Cerebellar nuclear complex (tissue), 1 donor: ENCODE measurements around the gene HOXB8.

Experiments used
- DNase-seq, 2 experiments: peaks; one replicate each; lab custom pipeline; 2025; lab: John Stamatoyannopoulos, UW

The HOXB8 gene

DNA sequence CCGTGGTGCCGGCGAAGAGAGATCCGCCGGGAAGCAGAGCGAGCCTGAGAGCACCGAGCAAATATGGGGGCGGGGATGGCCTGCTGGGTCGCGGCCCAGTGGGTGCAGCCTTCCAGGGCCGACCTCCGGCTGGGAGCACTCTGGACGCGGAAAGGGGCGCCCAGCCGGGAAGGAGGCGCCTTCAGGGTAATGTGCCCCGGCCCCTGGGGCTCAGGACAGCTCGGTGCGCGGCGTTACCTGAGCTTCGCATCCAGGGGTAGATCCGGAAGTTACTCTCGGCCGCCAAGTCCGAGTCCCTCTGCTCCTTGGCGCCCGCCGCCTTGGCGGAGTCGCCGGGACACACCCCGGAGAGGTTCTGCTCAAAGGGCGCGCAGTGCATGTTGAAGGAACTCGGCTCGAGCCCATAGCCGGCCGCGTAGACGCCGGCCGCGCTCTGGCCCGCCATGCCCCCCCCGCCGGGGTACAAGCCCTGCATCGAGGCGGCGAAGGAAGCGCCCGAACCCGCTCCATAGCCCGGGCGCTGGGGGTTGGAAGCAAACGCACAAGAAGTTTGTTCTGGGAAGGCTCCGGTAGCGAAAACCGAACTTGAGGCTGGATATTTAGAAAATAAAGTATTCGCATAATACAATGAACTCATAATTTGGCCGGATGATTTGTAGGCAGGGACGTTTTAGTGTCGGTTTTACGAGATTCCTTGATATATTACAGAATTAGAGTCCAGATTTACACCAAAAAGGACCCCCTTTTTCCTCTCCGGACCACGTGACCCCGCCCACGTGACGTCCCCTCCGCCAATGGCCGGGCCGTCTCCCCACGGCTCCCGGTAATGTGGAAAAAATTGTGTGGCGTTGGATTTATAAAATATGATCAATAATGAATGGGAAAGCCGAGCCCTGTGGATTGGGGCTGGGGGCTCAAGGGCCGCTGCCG is 4.5 kb downstream of the HOXB8 start, which contains the start of gene HOXB7:
Gene HOXB7 (minus strand): TSS at position 736 of the 930 bp plus-strand sequence. CDS start 99 bp downstream, at position 637.
- no peak for DNase-seq

DNA sequence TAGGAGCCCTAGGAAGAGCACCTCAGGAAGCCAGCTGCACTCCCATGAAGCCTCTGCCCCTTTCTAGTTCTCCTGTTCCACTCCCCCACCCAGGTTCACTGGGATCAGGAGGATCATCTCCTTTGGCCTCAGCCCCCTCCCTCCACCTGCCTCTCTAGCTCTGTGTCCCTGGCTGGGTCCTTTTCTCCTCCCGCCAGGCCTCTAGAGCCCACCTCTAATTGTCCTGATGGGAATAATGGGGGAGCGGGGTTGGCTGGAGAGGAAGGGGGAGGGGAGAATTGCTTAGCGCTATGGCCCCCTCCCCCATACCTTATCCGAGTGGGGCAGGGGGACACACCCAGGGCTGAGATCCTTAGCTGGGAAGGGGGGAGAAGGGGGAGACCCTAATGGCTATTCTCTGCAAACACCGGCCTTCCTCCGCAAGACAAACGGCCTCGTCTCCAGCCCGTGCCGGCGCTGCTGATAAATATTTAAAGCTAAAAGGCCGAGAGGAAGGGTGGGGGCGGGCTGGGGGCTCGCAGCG is 5.3 kb downstream of the HOXB8 start:
- DNase-seq = no peak

DNA sequence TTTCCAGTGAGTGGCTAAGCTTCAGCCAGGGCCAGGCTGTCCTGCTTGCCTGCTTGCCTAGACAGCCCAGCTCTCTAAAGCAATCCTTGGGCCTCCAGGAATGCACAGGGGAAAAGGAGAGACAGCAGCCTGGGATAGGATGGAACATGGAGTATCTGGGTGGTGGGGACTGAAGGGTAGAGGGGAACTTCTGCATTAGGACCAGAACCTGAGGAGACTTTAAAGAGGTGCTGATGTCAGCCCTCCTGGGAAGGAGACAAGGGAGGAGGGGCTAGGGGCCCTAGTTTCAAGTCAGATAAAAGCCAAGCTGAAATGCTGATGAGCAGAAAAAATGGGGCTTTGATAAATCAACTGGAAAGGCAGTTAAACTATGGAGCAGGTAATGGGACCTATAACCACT is 6.1 kb downstream of the HOXB8 start:
- no peak for DNase-seq

DNA sequence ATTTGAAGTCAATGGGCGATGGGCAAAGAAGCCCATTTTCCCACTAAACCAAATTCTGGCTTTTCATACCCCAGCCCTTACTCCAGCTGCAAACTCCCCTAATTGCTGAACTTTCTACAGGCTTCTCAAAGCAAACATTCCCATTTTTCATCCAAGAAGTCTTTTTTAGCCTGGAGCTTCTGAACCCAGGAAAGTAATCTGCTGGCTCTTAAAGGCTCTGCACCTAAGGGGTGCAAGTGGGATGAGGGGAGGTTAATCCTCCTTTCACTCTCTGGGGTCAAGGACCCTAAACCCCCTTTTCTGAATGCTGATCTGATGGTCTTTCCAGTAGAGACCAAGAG is 6.6 kb downstream of the HOXB8 start:
- DNase-seq = no peak

DNA sequence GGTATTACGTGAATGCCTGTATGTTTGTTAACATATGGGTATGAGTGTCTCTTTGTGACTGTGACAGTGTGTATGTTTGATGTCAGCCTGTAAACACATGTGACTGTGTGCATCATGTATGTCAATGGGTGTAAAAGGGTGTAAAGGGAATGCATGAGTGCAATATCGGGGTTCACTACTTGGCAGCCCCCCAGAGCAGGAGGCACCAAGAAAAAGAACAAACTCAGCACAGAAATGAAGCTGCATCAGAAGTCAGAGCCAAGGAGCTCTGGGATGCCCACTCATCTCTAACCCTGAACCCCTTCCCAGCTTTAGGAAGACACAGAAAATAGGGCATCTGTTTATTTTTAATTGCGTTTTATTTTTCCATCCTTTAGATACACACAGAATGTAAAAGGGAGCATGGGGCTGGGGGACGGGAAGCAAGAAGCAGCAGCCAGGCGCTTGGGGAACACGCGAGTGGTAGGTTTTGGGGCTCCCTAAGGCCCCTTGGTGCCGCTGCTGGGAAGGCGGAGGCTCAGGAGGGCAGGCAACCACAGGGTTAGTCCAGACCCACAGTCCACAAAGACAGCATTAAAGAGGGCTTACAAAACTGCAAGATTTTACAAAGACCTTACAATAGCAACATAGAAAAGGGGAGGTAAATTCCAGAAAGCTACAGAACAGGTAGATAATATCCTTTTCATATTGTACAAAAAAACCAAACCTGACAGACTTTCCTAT is 8.0 kb downstream of the HOXB8 start:
- no peak for DNase-seq

DNA sequence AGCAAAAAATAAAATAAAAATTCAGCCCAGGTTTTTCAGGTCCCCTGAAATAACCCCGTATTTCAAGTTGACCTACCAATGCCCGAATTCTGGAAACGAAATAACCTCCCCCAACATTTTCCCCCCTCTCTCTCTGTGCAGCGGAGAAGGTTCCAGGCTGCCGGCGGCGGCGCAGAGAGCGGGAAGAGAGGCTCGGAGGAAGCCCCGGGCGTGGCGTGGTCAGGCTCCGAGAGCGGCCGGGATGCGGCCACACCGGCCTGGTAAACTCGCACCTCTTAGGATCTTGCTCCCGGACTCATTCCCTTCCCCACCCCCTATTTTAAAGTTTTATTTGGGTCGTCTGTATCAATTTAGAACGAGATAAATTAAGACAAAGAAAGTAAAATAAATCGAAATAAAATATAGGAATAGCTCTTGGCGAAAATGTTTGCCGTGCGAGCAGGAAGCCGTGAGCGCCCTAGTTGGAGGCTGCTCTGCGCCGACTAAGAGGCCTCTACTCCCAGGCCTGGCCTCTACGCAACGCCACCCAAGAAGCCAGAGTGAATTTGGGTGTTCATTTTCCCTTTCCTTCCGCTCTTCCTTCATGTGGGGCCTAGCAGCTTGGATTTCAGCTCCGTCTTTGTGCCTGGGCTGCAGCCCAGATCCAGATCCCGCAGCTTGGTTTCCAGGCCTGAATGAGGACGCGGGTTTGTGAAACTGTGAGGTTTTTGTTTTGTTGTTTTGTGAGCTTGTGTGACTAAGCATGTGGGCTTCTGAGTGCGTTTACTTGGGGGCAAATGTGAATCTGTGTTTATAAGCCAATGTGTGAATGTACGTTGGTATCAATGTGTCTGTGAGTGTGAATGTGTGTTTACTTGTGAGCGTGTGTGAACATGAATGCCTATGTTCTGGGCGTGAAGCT is 8.9 kb downstream of the HOXB8 start:
- no peak for DNase-seq

DNA sequence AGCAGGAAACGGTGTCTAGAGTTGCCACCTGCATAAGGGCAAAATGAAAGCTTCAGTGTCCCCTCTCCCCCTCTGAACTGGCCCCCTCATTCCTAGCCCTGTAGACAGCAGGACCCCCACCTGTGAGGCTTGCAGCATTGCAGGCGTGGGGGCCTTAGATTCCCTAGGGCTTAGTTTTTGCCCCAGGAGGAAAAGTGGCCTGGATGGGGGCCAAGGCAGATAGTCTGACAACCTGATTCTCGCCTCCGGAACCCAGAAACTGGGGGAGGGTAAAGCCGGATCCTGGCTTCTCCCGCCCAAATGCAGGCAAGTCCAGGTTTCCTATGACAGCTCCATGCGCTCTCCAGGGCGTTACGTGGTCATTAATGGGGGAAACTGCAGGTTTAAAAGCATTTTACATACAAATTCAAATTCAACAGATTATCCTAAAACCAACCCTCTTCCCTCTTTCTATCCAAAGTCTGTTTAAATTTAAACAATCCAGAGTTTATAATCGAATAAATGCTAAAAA is 9.6 kb downstream of the HOXB8 start:
- no peak for DNase-seq

DNA sequence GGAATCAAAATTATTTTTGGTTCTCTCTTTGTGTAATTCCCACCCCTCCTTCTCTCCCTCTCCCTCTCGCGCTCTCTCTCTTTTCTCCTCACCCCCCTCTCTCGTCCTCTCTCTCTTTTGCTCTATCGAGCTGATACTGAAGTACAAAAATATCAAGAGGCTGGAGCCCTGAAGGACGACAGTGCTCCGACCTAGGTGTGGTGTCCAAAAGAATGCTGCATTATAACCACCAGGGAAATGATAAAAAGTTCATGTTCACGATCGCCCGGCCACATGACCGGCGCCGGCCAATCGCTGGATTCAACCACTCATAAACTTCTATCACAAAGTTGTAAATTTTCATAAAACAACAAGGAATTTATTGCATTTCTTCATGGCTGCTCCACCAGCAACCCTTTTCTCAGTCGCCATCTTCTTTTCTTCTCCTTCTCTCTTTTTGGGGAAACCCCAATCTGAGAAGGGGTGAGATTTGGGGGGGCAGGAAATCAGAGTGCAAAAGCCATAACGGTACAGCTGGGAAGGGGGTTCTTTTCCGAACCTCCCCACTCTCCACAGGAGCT is 10.2 kb downstream of the HOXB8 start, which contains the start of gene HOXB6:
Gene HOXB6 (minus strand): TSS at position 217 of the 560 bp plus-strand sequence. CDS start 6,836 bp downstream, outside the sequence.
- DNase-seq = no peak

DNA sequence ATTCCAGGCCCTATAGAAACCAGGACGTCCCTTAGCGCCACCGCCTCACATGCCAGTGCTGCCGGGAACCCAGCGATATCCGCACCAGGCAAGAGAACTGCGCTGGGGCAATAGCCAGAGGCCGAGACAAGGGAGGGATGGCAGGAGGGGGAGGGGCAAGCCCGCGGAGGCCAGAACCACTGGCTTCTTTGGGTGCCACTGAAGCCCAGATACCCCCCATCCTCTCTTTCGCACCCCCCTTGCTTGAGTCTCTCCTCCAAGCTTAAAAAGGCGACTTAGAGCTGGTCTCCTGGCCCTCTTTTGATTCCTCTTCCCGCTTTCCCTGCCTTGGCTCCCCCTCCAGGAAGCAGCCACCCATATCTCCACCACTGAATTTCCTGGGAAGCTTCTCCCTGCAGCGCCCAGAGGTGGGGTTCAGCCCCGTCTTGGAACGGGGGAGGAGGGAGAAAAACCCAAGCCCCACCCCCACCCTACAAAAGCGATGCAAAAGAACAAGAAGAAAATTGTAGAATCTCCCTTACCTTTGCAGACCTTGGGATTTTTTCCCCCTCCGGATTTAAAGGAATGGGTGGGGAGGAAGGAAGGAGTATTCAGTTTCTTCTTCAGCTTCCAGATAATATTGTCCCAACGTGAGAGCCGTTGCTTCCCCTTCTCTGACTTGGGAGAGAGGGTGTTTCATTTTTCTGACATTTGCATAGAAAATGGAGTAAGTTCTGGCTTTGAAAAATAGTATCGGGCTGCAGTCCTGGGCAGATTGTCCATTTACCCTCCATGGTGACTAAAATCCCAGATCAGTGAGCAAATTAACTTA is 10.9 kb downstream of the HOXB8 start:
- no peak for DNase-seq

DNA sequence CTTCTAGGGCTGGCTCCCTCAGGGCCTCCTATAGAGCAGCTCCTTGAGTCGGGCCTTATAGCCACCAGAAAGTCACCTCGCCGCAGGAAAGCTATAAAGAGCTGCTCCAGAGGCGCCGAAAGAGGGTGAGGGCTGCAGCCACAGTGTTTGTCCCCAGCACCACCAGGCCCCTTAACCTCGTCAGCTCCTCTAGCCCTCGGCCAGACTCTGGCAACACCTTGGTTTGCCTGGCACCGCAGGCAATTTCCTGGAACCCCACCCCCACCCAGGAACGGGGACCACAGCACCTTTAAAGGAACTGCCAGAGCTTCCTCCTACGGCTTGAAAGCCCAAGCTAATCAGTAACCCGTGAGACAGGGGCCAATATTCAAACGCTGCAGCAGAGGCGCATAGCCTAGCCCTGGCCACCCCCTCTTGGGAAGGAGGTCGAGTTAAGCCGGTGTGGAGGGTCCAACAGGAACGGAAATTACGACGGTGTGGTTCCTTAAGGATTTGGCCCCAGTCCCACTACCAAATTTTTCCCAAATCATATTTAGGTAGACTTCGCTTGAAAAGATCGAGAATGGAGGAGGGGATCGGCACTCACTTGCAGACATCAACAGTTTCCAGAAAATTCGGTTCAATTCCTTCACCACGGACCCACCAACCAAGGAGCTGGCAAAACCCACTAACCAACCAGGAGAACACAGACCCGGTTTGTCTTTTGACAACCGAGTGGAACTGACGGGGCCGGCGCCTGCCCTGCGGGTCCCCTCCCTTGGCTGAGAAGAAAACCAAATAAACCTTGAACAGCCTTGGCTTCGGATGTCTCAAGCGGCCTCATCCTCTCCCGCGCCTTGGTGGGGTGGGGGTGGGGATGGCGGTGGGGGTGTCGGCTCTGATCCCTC is 13.3 kb downstream of the HOXB8 start:
- no peak for DNase-seq

DNA sequence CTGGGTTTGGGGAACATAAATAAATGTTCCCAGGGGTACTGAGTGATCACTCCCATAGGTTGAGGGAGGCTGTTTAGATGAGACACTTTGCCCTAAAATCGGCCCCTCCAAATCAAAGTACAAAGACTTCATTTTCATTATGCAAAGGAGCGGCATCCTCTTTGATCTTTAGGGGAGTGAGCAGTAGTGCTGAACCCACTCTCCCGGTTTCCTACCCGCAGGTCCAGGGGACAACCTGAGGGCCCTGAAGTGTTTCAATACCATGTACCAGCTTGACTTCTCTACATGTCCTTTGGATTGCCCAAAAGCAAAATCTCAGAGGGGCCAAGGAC is 13.9 kb downstream of the HOXB8 start:
- DNase-seq = no peak

DNA sequence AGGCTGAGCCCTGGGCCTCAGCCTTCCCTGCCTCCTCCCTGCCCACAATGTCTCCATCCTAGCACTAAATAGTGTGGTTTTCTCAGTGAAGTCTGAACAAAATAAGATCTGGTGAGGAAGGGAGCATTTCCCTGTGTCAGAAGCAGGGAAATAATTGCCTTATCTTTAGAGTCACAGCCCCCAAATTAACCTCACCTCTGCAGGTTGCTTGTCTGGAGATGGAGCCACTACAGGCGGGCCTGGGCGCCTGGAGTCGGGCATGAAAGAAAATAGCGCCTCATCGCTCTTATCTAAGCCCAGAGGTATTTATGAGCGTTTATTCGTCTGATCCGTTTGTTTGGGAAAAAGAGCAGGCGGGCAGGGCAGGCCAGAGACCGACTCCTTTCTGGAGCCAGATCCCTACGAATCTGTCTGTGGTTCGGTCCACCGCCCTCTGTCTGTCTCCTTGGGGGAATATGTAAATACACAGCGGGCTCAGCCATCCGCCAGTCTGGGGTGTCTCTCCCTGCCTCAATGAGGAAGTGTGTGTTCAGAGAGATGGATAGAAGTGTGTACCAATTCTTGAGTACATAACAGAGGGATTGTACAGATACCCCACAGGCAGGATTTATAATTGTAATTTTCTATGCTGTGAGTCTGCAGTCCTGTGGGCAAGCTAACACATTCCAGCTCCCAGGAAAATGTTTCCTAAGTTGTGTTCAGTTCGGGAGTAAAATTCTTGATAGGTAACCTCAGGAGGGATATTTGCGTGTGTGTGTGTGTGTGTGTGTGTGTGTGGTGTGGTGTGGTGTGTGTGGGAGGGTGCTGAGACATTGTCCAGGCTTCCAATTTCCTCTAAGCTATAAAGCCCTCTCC is 14.6 kb downstream of the HOXB8 start:
- no peak for DNase-seq

DNA sequence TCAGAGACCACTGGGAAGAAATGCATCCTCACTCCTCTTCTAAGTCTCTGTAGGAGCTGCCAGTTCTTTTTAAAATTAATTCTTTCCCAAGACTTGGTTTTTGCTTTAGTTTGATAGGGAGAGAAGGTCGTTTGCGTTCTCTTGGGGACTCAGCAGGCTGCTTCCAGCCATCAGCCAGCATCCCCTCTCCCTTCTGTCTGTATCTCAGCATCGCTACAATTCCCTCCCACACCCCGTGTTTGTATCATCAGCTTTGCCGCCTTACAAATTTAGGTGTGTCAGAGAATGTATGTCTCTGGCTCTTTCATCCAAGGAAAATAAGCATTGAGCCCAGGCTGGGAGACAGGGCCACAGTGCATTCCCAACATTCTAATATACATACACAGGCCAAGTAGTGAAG is 15.7 kb downstream of the HOXB8 start:
- no peak for DNase-seq

DNA sequence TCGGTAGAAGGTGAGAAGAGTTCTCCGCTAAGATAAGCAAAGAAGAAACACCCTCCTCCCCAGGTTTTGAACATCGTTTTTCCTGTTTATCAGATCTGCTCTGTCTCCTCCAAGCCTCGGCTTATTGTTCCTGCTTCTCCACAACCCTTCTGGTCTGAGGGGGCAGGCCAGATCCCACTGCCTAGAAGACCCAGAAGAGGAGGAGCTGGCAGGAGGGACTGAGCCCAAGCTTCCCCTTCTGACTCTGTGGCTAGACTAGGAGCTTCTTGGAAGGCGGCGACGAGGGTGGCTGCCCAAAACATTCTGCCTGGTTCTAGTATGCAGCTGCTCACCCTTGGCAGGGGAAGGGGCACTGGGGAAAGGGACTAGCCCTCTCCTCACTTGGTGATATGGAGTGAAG is 16.4 kb downstream of the HOXB8 start:
- DNase-seq = no peak

DNA sequence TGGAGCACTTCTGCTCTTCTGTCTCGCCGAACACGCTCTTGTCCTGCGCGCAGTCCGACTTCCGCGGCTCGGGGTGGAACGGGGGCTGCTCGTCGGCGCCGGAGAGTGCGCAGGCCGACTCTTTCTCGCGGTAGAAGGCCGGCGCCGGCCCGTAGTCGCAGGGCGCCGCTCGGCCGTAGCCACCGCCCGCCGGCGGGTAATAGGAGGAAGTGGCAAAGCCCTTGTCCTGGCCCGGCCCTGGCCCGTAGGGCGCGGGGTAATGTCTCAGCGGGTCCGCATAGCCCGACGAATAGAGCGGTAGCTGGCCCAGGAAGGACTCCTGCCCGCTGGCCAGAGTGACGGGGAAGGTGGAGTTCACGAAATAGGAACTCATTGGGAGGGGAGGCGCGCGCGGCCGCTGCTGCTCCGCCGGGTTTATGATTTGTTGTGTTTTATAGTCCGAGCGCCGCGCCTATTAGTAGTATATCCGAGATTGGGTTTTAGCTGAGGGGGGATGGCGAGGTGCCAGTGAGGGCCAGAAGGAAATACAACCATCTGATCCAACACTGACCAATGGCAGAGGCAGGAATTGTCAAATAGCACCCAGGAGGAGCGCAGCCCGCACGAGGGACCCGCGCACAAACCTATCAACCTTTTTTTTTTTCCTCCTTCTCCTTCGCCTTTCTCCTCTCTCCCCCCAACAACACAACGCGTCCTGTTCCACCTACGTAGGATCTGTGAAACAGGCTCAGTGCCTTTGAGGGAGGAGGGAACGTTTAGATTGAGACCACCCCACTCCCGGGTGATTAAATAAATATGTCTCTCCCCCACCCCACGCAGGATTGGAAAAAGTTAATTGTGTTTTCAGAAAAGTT is 17.1 kb downstream of the HOXB8 start:
- no peak for DNase-seq

DNA sequence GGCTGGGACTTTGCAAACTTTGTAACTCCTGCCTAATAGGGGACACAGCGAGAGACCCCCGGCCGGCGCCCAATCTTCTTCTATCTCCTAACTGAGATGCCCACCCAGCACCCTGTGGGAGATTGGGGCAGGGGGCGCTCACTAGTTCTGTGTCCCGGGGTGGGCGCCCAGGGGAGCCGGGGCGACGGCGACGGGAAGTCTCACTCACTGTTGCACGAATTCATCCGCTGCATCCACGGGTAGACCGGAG is 17.6 kb downstream of the HOXB8 start:
- no peak for DNase-seq

DNA sequence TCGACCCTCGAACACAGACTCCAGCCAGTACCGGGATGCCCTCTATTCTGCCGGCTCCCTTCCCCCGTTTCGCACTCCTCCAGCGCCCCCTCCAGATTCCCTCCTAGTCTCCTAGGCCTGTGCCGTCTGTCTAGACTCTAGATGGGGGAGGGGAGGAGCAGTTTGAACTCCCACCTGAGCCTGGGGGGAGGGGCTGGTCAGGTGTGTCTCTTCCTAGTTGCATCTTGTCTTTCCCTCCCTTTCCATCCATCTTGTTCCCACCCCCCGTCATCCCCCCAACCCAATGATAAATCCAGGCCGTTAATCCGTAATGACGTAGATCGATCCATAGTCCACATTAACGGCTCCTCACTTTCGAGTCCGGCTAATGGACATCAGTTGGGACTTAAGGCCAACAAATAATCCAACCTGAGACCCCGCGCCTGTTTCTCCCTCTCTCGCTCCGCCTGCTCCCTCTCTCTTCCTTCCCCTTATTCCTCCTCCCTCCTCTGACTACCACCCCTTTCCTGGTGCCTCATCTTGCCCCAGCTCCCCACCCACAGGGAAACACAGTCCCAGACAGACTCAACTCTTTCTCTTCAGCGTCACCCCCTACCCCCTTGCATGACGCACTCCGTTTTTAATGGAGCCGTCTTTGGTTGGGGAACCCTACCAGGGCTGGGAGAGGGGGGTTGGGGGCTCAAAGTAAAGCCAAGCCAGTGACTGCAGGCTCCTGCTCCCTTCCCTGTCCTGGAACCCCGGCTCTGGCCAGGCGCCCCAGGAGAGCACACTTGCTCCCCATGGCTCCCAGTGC is 18.2 kb downstream of the HOXB8 start:
- DNase-seq = no peak
